ENCODE results near the gene MTCP1. TPM values are rescaled to one million over a fixed set of nuclear protein-coding genes. Genes with fewer than 3 reads are reported as not detected.

The MTCP1 gene
- total RNA-seq, 1 donor from 2014 or later: 17.5 TPM

GRCh38 chrX:155054255-155054654 is 16.7 kb downstream of the MTCP1 start:
- DNase-seq (ENCODE audit: low read depth in 2 of 2): no peak

GRCh38 chrX:155053656-155054055 is 17.3 kb downstream of the MTCP1 start:
- DNase-seq (ENCODE audit: low read depth in 2 of 2): no peak

GRCh38 chrX:155052738-155053498 is 18.0 kb downstream of the MTCP1 start:
- DNase-seq (ENCODE audit: low read depth in 2 of 2): no peak

- DNase-seq (ENCODE audit: low read depth in 2 of 2): peak; percentile 63 to 76
These were observed 21.8 kb downstream of the MTCP1 start for GRCh38 chrX:155048977-155049619.

GRCh38 chrX:155046811-155047528 is 24.0 kb downstream of the MTCP1 start:
- DNase-seq (ENCODE audit: low read depth in 2 of 2): no peak

- no peak for DNase-seq (ENCODE audit: low read depth in 2 of 2)
These were observed 24.7 kb downstream of the MTCP1 start for GRCh38 chrX:155046129-155046810.

- DNase-seq (ENCODE audit: low read depth in 2 of 2): no peak
These were observed 35.2 kb downstream of the MTCP1 start for GRCh38 chrX:155035688-155036087.

- peak in 1 of 2 donors; percentile 31 for DNase-seq (ENCODE audit: low read depth in 2 of 2)
These were observed 39.3 kb downstream of the MTCP1 start for GRCh38 chrX:155031657-155032056.

GRCh38 chrX:155028877-155029291 is 42.1 kb downstream of the MTCP1 start:
- peak; percentile 7 to 33 for DNase-seq (ENCODE audit: low read depth in 2 of 2)

- peak in 1 of 2 donors; percentile 40 for DNase-seq (ENCODE audit: low read depth in 2 of 2)
These were observed 42.8 kb downstream of the MTCP1 start for GRCh38 chrX:155028129-155028528.

- peak; percentile 59 to 91 for DNase-seq (ENCODE audit: low read depth in 2 of 2)
These were observed 43.3 kb downstream of the MTCP1 start for GRCh38 chrX:155027509-155028066.

GRCh38 chrX:155026727-155027508 is 44.0 kb downstream of the MTCP1 start, which contains the start of gene FUNDC2:
Gene FUNDC2, plus strand, starts transcription at chrX:155026844. Its CDS starts 95 bp downstream, at chrX:155026939.
- DNase-seq (ENCODE audit: low read depth in 2 of 2): peak; percentile 96 to 98

GRCh38 chrX:155026420-155026726 is 44.6 kb downstream of the MTCP1 start:
- no peak for DNase-seq (ENCODE audit: low read depth in 2 of 2)

- DNase-seq (ENCODE audit: low read depth in 2 of 2): no peak
These were observed 46.8 kb downstream of the MTCP1 start for GRCh38 chrX:155023907-155024833.

- no peak for DNase-seq (ENCODE audit: low read depth in 2 of 2)
These were observed 48.4 kb downstream of the MTCP1 start, which contains the start of gene F8 for GRCh38 chrX:155022585-155022984. Gene F8, minus strand, starts transcription at chrX:155022723. Its CDS starts 171 bp downstream, at chrX:155022552.

GRCh38 chrX:155020591-155020990 is 50.3 kb downstream of the MTCP1 start:
- no peak for DNase-seq (ENCODE audit: low read depth in 2 of 2)
